GM18505 (cell line): ENCODE measurements around the gene HIPK1.
"Not testable (repeated sequence)": the region's sequence is repeated elsewhere in the genome, so short reads cannot be mapped to it uniquely, and the experiment has no call there.

Experiments used
- ATAC-seq: cut with Tn5 transposase; IDR thresholded peaks from one replicate; pipeline ENCODE4 v1.9.1; 2021; ENCODE audit not compliant: unreplicated experiment
- POLR2A ChIP-seq: IDR thresholded peaks from 4 replicates; pipeline ENCODE4 v1.6.1; 2011; ENCODE audit warnings: borderline replicate concordance; ENCODE audit not compliant: insufficient read depth, insufficient read length; ENCODE audit errors: extremely low read depth

HIPK1 gene

GRCh38 chr1:113942527-113942926, 13.4 kb downstream of the HIPK1 start:
- TF ChIP-seq POLR2A: no peak
- no peak for ATAC-seq

GRCh38 chr1:113943028-113943811, 14.1 kb downstream of the HIPK1 start:
- no peak for ATAC-seq
- no peak for TF ChIP-seq POLR2A

GRCh38 chr1:113945329-113945728, 16.2 kb downstream of the HIPK1 start:
- TF ChIP-seq POLR2A: no peak
- no peak for ATAC-seq

- TF ChIP-seq POLR2A: no peak
- ATAC-seq: no peak
Measured at GRCh38 chr1:113946112-113946511, 17.0 kb downstream of the HIPK1 start.

- ATAC-seq: no peak
- TF ChIP-seq POLR2A: no peak
Measured at GRCh38 chr1:113946678-113947387, 17.7 kb downstream of the HIPK1 start.

GRCh38 chr1:113947388-113948107, 18.4 kb downstream of the HIPK1 start:
- no peak for ATAC-seq
- no peak for TF ChIP-seq POLR2A

GRCh38 chr1:113948151-113948550, 19.0 kb downstream of the HIPK1 start:
- not testable (repeated sequence) for ATAC-seq

- no peak for ATAC-seq
- no peak for TF ChIP-seq POLR2A
Measured at GRCh38 chr1:113949007-113949406, 19.9 kb downstream of the HIPK1 start.

GRCh38 chr1:113950908-113951307, 21.8 kb downstream of the HIPK1 start:
- TF ChIP-seq POLR2A: no peak
- no peak for ATAC-seq

- ATAC-seq: no peak
- TF ChIP-seq POLR2A: no peak
Measured at GRCh38 chr1:113951719-113952118, 22.6 kb downstream of the HIPK1 start.

GRCh38 chr1:113957984-113958383, 28.9 kb downstream of the HIPK1 start:
- ATAC-seq: no peak
- TF ChIP-seq POLR2A: no peak

GRCh38 chr1:113958691-113959090, 29.6 kb downstream of the HIPK1 start:
- ATAC-seq: no peak
- no peak for TF ChIP-seq POLR2A

GRCh38 chr1:113963281-113963906, 34.3 kb downstream of the HIPK1 start:
- no peak for ATAC-seq
- TF ChIP-seq POLR2A: no peak
